CD14-positive monocyte (primary cell): ENCODE results near the gene HPS4. TPM values are rescaled to one million over a fixed set of nuclear protein-coding genes. Genes with fewer than 3 reads are reported as not detected.

ENCODE experiments used
- DNase-seq, 3 donors: peaks; one replicate each; pipeline ENCODE4 v3.0.0-alpha.2; 2011 to 2022
- H2AFZ ChIP-seq: 2 replicates; pipeline ENCODE4 v1.6.0; 2012; ENCODE audit warnings: mild to moderate bottlenecking, low read depth, low read length, inconsistent platforms; ENCODE audit not compliant: insufficient read depth, poor library complexity, severe bottlenecking
- H3K27ac ChIP-seq, 2 donors: 1 replicate in 1 of 2; 2 replicates in 1 of 2; pipeline ENCODE4 v1.5.1; 2012 to 2013; ENCODE audit warnings: low read length in 2 of 2, control low read depth in 1 of 2, inconsistent platforms in 1 of 2, low read depth in 1 of 2, mild to moderate bottlenecking in 1 of 2
- H3K27me3 ChIP-seq, 2 donors: one replicate each; pipeline versions ENCODE4 v1.6.0 to v1.6.1; 2011 to 2013; ENCODE audit warnings: low read length in 2 of 2; ENCODE audit not compliant: control insufficient read depth in 2 of 2, insufficient read depth in 2 of 2
- H3K36me3 ChIP-seq, 2 donors: replicated peaks in 1 of 2; 1 replicate in 1 of 2; 2 replicates in 1 of 2; pipeline versions ENCODE4 v1.5.1 to v1.6.1; 2012 to 2013; ENCODE audit warnings: low read length in 2 of 2, control low read depth in 1 of 2, inconsistent platforms in 1 of 2, mild to moderate bottlenecking in 1 of 2; ENCODE audit not compliant: insufficient read depth in 2 of 2, control insufficient read depth in 1 of 2
- H3K4me1 ChIP-seq, 2 donors: 1 replicate in 1 of 2; 2 replicates in 1 of 2; pipeline versions ENCODE4 v1.5.1 to v1.6.1; 2012 to 2013; ENCODE audit warnings: low read length in 2 of 2, control low read depth in 1 of 2, inconsistent platforms in 1 of 2, mild to moderate bottlenecking in 1 of 2, moderate library complexity in 1 of 2; ENCODE audit not compliant: insufficient read depth in 2 of 2, control insufficient read depth in 1 of 2
- H3K4me2 ChIP-seq: replicated peaks from 2 replicates; pipeline ENCODE3; 2012; ENCODE audit warnings: low read length, moderate library complexity, mild to moderate bottlenecking; ENCODE audit not compliant: poor library complexity, severe bottlenecking; ENCODE audit errors: extremely low read depth
- H3K4me3 ChIP-seq, 3 experiments: fragments of 200-600 bp in 1 of 3; sonication (generic) in 1 of 3; replicated peaks in 1 of 3; 1 replicate in 2 of 3; 2 replicates in 1 of 3; pipeline ENCODE4 v1.5.1; 2011 to 2013; ENCODE audit warnings: low read length in 3 of 3, mild to moderate bottlenecking in 3 of 3, control low read depth in 2 of 3, low read depth in 2 of 3, inconsistent platforms in 1 of 3, moderate library complexity in 1 of 3
- H3K79me2 ChIP-seq: 2 replicates; pipeline ENCODE4 v1.6.0; 2012; ENCODE audit warnings: mild to moderate bottlenecking, control low read depth, inconsistent platforms, low read length, moderate library complexity; ENCODE audit not compliant: insufficient read depth
- H3K9ac ChIP-seq: 2 replicates; pipeline ENCODE4 v1.6.0; 2017; ENCODE audit warnings: low read length, mild to moderate bottlenecking; ENCODE audit not compliant: insufficient read depth, poor library complexity, severe bottlenecking
- H3K9me3 ChIP-seq, 2 donors: replicated peaks in 1 of 2; 1 replicate in 1 of 2; 2 replicates in 1 of 2; pipeline versions ENCODE4 v1.5.1 to v1.6.1; 2012 to 2013; ENCODE audit warnings: low read length in 2 of 2, control low read depth in 1 of 2; ENCODE audit not compliant: control insufficient read depth in 1 of 2, insufficient read depth in 1 of 2
- H4K20me1 ChIP-seq: 2 replicates; pipeline ENCODE4 v1.6.0; 2012; ENCODE audit warnings: mild to moderate bottlenecking, low read length, control low read depth, moderate library complexity; ENCODE audit not compliant: insufficient read depth
- H3K27ac Mint-ChIP-seq, 7 donors: one replicate each; pipeline ENCODE4 v1.8.0; 2020; ENCODE audit warnings: mild to moderate bottlenecking in 7 of 7, mixed read lengths in 7 of 7, moderate library complexity in 6 of 7, inconsistent platforms in 2 of 7
- H3K27me3 Mint-ChIP-seq, 3 donors: one replicate each; pipeline ENCODE4 v1.8.0; 2021 to 2022; ENCODE audit warnings: low read depth in 3 of 3, mild to moderate bottlenecking in 3 of 3, mixed read lengths in 3 of 3, moderate library complexity in 3 of 3, inconsistent platforms in 1 of 3
- H3K36me3 Mint-ChIP-seq, 2 donors: one replicate each; pipeline ENCODE4 v1.8.0; 2020; ENCODE audit warnings: mixed read lengths in 2 of 2, inconsistent platforms in 1 of 2, mild to moderate bottlenecking in 1 of 2
- H3K4me1 Mint-ChIP-seq: one replicate; pipeline ENCODE4 v1.8.0; 2020; ENCODE audit warnings: mild to moderate bottlenecking, mixed read lengths
- H3K4me3 Mint-ChIP-seq, 2 donors: one replicate each; pipeline ENCODE4 v1.8.0; 2020; ENCODE audit warnings: mild to moderate bottlenecking in 2 of 2, mixed read lengths in 2 of 2, moderate library complexity in 1 of 2
- H3K9me3 Mint-ChIP-seq, 7 donors: one replicate each; pipeline ENCODE4 v1.8.0; 2020 to 2022; ENCODE audit warnings: mixed read lengths in 7 of 7, mild to moderate bottlenecking in 6 of 7, moderate library complexity in 6 of 7, inconsistent platforms in 2 of 7
- WGBS: methylation state at CpG from one replicate; pipeline ENCODE4 v1.1.5; 2013; ENCODE audit warnings: missing lambda C conversion rate; ENCODE audit not compliant: insufficient coverage; 5-methylcytosine and 5-hydroxymethylcytosine counted together
- intact Hi-C, 2 donors: fragments of 100-400 bp; cut with micrococcal nuclease; formaldehyde crosslinking; loops; one replicate each; pipeline versions ENCODE4 v1.15.0 to v1.15.1; 2023
- polyA plus RNA-seq, 3 donors: library from polyadenylated mRNA; depleted of rRNA in 1 of 3; unstranded in 2 of 3; stranded (reverse) in 1 of 3; fragments of 300-500 nt in 2 of 3; fragments of >200 nt in 1 of 3; fragmentation: Illumina TruSeq in 2 of 3; gene quantifications; 1 replicate in 2 of 3; 2 replicates in 1 of 3; pipeline ENCODE4 v1.2.3, GENCODE V29; 2012 to 2021
- TF ChIP-seq, protein P1 (sequence below): fragments of 200-600 bp; IDR thresholded peaks from one replicate; pipeline ENCODE4 v1.8.0; 2022; ENCODE audit warnings: antibody characterized with exemption, mild to moderate bottlenecking

Gene HPS4
- polyA plus RNA-seq, 3 donors = 5.7 to 21.6 (median 7.5) TPM

DNA sequence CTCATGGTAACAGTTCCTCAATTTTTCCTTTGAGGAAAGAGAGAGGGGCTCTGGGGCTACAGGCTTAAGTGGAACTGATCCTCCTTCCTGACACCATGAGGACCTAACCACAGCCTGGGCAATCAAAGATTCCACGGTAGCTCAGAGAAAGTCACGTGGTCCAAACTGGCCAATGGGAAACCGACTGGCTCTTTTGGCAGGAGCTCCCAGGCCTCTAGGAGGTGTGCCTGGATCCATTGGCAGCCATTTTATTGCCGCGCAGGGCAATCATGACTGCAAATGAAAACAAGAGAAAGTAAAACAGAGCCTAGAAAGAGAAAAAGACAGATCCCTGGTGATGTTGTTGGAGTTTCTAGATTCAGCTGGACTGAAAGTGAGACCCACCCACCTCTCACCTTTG, 81.9 kb downstream of the HPS4 start:
- Histone ChIP-seq H3K27ac (no peak overlapping the region), H2AFZ (peak overlapping the region; percentile 31), H3K79me2 (no peaks in the 10 kb centered on the region), H4K20me1 (no peaks in the 10 kb centered on the region), H3K36me3 (no peaks in the 10 kb centered on the region), H3K9me3 (no peaks in the 10 kb centered on the region), H3K9ac (no peak overlapping the region), H3K4me1 (peaks cover 21 to 27% of the 10 kb centered on the region in 2 donors), H3K4me2 (no peak overlapping the region), H3K27me3 (no peaks in the 10 kb centered on the region), H3K4me3 (no peak overlapping the region)
- no peaks in the 10 kb centered on the region for H3K36me3 Mint-ChIP-seq
- TF ChIP-seq, protein P1, sequence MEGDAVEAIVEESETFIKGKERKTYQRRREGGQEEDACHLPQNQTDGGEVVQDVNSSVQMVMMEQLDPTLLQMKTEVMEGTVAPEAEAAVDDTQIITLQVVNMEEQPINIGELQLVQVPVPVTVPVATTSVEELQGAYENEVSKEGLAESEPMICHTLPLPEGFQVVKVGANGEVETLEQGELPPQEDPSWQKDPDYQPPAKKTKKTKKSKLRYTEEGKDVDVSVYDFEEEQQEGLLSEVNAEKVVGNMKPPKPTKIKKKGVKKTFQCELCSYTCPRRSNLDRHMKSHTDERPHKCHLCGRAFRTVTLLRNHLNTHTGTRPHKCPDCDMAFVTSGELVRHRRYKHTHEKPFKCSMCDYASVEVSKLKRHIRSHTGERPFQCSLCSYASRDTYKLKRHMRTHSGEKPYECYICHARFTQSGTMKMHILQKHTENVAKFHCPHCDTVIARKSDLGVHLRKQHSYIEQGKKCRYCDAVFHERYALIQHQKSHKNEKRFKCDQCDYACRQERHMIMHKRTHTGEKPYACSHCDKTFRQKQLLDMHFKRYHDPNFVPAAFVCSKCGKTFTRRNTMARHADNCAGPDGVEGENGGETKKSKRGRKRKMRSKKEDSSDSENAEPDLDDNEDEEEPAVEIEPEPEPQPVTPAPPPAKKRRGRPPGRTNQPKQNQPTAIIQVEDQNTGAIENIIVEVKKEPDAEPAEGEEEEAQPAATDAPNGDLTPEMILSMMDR = no peak
- no peak overlapping the region for H3K27ac Mint-ChIP-seq
- 69% methylated on average over 3 of the region's 5 CpGs for WGBS
- intact Hi-C loops = no loop called here
- H3K4me3 Mint-ChIP-seq = no peak overlapping the region
- peaks cover 25% of the 10 kb centered on the region for H3K4me1 Mint-ChIP-seq
- peaks cover 0 to 3% (median 0%) of the 10 kb centered on the region in 7 donors for H3K9me3 Mint-ChIP-seq
- peaks cover 0 to 5% (median 1%) of the 10 kb centered on the region in 3 donors for H3K27me3 Mint-ChIP-seq
- no peak for DNase-seq

Other genes with a start within 250 kb of the HPS4 start
- gene ASPHD2, start 54.5 kb downstream of the HPS4 start, polyA plus RNA-seq = 1 to 10 TPM; 2.6 to 6.2 (median 4.1) TPM
- gene SRRD, start 94 bp upstream of the HPS4 start, polyA plus RNA-seq = 10 to 100 TPM in 2 of 3 donors, 1 to 10 TPM in 1; 3.7 to 15.0 (median 10.0) TPM
- gene TFIP11, start 28.7 kb upstream of the HPS4 start, polyA plus RNA-seq = 10 to 100 TPM; 10.1 to 25.5 (median 19.8) TPM
- 10 to 100 TPM; 62.8 to 83.8 (median 69.5) TPM for gene TPST2, start 106.3 kb upstream of the HPS4 start, polyA plus RNA-seq
- 1 to 10 TPM in 1 of 3 donors, under 1 TPM in 2; 0.33 to 1.6 (median 0.78) TPM for gene CRYBB1, start 134.2 kb upstream of the HPS4 start, polyA plus RNA-seq
- gene CRYBA4, start 138.2 kb upstream of the HPS4 start, polyA plus RNA-seq = not detected
- under 1 TPM; 0.02 to 0.17 (median 0.03) TPM for gene MIAT, start 173.8 kb upstream of the HPS4 start, polyA plus RNA-seq